ENCODE measurements around the gene ATP11B.

- TF ChIP-seq BCLAF1 (IDR thresholded peaks at IDR 0.05): no peak
- no peak for TF ChIP-seq YY1 (IDR thresholded peaks at IDR 0.05; ENCODE audit: low read depth, low read length)
- no peak for TF ChIP-seq RCOR1 (conservative IDR thresholded peaks at IDR 0.05; ENCODE audit: low read depth, low read length)
- no peak for TF ChIP-seq EP300 (IDR thresholded peaks at IDR 0.05; ENCODE audit: borderline replicate concordance in 1 of 2, control insufficient read depth in 1 of 2, low read depth in 2 of 2, low read length in 2 of 2)
- TF ChIP-seq SMC3 (IDR thresholded peaks at IDR 0.05; ENCODE audit: borderline replicate concordance, low read length): no peak
- no peak for TF ChIP-seq CTCF (IDR thresholded peaks at IDR 0.05 in 2 of 3, conservative IDR thresholded peaks at IDR 0.05 in 1 of 3; ENCODE audit: control insufficient read depth in 2 of 3, extremely low read depth in 1 of 3, insufficient read depth in 1 of 3, low read depth in 3 of 3, low read length in 3 of 3)
- TF ChIP-seq FOS (IDR thresholded peaks at IDR 0.05; ENCODE audit: borderline replicate concordance, extremely low read depth, insufficient read length): no peak
- no peak for TF ChIP-seq MXI1 (IDR thresholded peaks at IDR 0.05; ENCODE audit: low read depth, low read length)
- TF ChIP-seq MAX (IDR thresholded peaks at IDR 0.05; ENCODE audit: low read depth, low read length): no peak
Measured at GRCh38 chr3:182829761-182830405, 36.6 kb downstream of the ATP11B start.
